Stomach (tissue), 4 donors: ENCODE data around the gene SLC5A10.

ENCODE experiments used
- CTCF ChIP-seq, 7 experiments: fragments of 450-650 bp in 4 of 7; fragments of 200-600 bp in 3 of 7; sonication (generic) in 3 of 7; IDR thresholded peaks; one replicate each; pipeline ENCODE4 v1.5.1; 2016 to 2019; ENCODE audit warnings: antibody characterized with exemption in 7 of 7, control low read depth in 2 of 7, mild to moderate bottlenecking in 1 of 7
- POLR2A ChIP-seq, 4 donors: fragments of 450-650 bp; IDR thresholded peaks; one replicate each; pipeline ENCODE4 v1.6.1; 2016; ENCODE audit warnings: antibody characterized with exemption in 4 of 4, control low read depth in 2 of 4, mild to moderate bottlenecking in 1 of 4, moderate library complexity in 1 of 4
- POLR2AphosphoS5 ChIP-seq, 3 donors: sonication (generic); formaldehyde crosslinking; IDR thresholded peaks; one replicate each; pipeline ENCODE4 v1.6.1; 2016; ENCODE audit warnings: antibody characterized with exemption in 3 of 3

DNA sequence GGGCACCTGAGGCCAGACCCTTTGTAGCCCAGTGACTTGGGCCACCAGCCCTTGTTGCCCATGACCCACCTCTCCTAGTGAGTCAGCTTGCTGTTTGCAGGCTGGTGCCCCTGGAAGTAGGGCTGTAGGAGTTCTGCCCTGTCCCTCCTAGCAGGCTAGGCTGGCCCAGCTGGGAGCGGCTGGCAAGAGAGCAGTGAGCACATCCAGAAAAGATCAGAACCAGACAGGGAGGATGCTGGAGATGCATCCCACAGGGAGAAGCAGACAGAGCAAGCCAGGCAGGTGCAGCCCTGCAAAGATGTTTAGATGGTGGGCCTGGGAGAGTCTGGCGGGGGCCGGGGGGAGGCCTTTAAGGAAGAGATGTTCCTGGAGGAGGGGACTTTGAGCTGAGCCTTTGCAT lies 2.4 kb downstream of the SLC5A10 start:
- TF ChIP-seq CTCF (IDR thresholded peaks at IDR 0.05) = no peak
- no peak for TF ChIP-seq POLR2AphosphoS5 (IDR thresholded peaks at IDR 0.05)
- TF ChIP-seq POLR2A (IDR thresholded peaks at IDR 0.05) = no peak
